GM21390 (cell line): ENCODE results near the gene GEMIN7.

Experiments
- ATAC-seq: cut with Tn5 transposase; IDR thresholded peaks from one replicate; pipeline ENCODE4 v1.9.1; 2021; ENCODE audit not compliant: unreplicated experiment

Gene GEMIN7

GRCh38 chr19:45086480-45086879, 7.4 kb downstream of the GEMIN7 start:
- no peak for ATAC-seq

GRCh38 chr19:45087531-45087930, 8.5 kb downstream of the GEMIN7 start:
- no peak for ATAC-seq

GRCh38 chr19:45090034-45090433, 11.0 kb downstream of the GEMIN7 start:
- ATAC-seq = no peak

- ATAC-seq = no peak
Observed at GRCh38 chr19:45090606-45091005, 11.5 kb downstream of the GEMIN7 start.

- peak; percentile 54 for ATAC-seq
Observed at GRCh38 chr19:45091031-45091923, 12.2 kb downstream of the GEMIN7 start.

- peak; percentile 50 for ATAC-seq
Observed at GRCh38 chr19:45092747-45093678, 14.0 kb downstream of the GEMIN7 start, which contains the start of gene PPP1R37. TSS of gene PPP1R37 (plus strand) at chr19:45093179. CDS start at chr19:45093326, 147 bp downstream.

GRCh38 chr19:45094137-45094536, 15.1 kb downstream of the GEMIN7 start:
- no peak for ATAC-seq

GRCh38 chr19:45094707-45095106, 15.6 kb downstream of the GEMIN7 start:
- no peak for ATAC-seq

GRCh38 chr19:45095496-45096413, 16.7 kb downstream of the GEMIN7 start:
- ATAC-seq = no peak

GRCh38 chr19:45096700-45097099, 17.6 kb downstream of the GEMIN7 start:
- no peak for ATAC-seq

- ATAC-seq = no peak
Observed at GRCh38 chr19:45097450-45097775, 18.4 kb downstream of the GEMIN7 start.

GRCh38 chr19:45097776-45098520, 18.9 kb downstream of the GEMIN7 start:
- ATAC-seq = no peak

- no peak for ATAC-seq
Observed at GRCh38 chr19:45098521-45099466, 19.7 kb downstream of the GEMIN7 start.

GRCh38 chr19:45099467-45100191, 20.6 kb downstream of the GEMIN7 start:
- ATAC-seq = no peak

- ATAC-seq = no peak
Observed at GRCh38 chr19:45100201-45100600, 21.1 kb downstream of the GEMIN7 start.

- no peak for ATAC-seq
Observed at GRCh38 chr19:45100846-45101252, 21.8 kb downstream of the GEMIN7 start.

- ATAC-seq = no peak
Observed at GRCh38 chr19:45101806-45102205, 22.7 kb downstream of the GEMIN7 start.

- no peak for ATAC-seq
Observed at GRCh38 chr19:45102481-45102880, 23.4 kb downstream of the GEMIN7 start.
